Activated CD8-positive, alpha-beta memory T cell treated with anti-CD3 and anti-CD28 coated beads, Interleukin-2, amount 50 U/mL, for 24 hours (primary cell): ENCODE data around the gene JAML.

Experiments used
- DNase-seq: peaks from one replicate; pipeline ENCODE4 v3.0.0-alpha.2; 2020; ENCODE audit errors: extremely low read depth

The JAML gene

DNA sequence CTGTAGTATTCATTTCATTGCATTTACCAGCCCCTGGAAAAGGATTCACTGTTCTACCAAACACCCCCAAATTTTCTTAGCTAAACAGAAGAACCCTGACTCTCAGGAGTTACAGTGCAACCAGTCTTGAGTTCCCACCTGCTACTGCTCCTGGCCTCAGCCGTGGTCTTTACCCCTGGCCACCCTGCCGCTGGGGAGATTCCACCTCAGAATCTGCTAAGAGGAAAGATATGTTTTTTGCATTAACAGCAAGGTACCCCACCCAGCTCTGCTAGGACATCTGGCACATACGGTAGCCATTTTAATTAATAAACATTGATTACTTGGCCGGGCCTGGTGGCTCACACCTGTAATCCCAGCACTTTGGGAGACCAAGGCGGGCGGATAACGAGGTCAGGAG lies 9.0 kb downstream of the JAML start:
- DNase-seq, result no peak

DNA sequence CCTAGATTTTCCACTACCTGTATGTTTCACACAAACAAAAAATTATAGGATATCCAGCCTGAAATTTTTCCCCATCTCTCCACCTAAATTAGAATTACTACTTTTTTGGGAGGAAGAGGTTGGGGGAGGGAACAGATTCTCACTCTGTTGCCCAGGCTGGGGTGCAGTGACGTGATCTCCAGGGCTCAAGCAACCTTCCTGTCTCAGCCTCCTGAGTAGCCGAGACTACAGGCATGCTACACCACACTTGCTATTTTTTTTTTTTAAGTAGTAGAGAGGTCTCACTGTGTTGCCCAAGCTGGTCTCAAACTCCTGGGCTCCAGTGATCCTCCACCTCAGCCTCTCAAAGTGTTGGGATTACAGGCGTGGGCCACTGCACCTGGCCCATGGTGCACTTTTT lies 9.5 kb downstream of the JAML start:
- DNase-seq, result no peak

DNA sequence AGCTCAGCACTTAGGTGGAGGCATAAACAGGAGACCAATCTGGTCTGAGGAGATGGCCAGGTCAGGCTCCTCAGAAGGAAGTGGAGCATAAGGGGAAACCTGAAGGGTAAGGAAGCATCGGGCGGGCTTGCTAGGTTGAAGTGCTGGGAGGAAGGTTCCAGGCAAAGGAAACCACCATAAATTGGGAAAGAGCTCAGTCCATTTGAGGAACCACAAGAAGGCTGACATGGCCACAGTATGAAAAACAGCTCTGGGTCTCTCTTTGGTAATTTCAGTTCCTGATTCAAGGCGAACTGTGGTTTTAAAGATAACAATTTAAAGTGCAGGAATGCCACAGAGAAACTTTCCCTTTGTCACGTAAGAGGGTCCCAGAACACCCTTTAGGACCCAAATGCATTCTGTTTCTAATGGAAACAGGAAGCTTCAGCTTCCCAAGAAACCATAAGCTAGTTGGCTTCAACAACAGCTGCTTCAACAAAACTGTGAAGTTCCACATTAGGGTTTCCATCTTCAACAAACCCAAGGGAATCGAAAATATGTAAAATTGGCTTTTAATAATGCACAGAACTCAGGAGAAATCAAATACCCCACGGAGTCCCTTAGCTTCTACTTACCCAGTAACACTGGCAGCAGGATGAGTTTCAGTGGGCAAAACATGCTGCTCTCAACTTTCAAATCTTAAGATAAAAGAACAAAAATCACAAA lies 10.4 kb downstream of the JAML start:
- no peak for DNase-seq

DNA sequence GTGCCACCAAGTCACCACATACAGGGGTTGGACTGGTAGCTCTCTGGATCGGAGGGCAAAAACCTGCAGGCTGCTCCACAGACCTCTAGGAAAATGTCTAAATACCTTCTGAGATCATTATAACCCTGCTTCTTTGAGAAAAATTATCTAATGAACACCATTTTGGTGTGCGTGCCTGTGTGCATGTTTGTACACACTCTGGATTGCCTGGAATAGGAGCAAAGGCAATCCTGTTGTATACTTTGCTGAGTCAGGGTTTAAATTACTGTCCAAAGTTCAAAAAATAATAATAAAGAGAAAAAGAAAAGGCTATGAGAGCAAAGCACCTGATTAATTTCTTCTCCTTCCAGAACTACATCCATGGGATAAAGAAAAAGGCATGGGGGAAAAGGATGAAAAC lies 11.0 kb downstream of the JAML start:
- no peak for DNase-seq

DNA sequence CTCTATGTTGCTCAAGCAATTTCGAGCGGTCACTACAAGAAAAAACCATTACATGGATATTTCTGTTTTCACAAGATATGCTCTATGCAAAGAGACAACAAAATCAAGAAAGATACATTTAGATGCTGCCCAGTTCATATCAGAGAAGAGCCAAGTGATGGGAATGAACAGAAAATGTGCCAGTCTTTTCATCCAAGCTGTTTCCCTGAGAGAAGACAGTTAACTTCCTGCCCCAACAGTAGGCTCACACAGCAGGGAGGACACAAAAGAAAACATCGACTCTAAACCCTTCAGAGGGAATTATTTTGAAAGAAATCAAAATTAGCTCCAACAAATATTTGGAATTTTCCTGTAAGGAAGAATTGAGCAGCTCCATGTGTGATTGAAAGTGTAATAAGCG lies 11.6 kb downstream of the JAML start:
- no peak for DNase-seq

DNA sequence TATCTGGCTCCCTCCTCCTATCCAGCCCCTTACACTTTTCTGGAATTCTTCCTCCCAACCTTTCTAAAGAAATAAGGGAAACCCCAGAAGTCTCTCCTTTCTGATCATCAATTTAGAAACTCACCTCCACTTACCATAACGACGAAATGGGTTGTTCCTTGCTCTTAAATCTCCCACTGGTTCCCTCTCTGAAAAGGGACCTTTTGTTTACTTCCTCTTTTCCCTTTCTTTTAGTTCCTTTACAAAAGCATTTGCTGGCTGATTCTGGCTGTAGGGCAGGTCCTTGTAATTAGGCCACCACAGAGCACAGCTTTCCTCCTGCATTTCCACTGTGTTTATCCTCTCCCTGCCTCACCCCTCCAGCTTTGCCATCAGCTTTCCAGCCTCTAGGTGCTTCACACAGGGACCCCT lies 12.0 kb downstream of the JAML start:
- DNase-seq, result no peak

DNA sequence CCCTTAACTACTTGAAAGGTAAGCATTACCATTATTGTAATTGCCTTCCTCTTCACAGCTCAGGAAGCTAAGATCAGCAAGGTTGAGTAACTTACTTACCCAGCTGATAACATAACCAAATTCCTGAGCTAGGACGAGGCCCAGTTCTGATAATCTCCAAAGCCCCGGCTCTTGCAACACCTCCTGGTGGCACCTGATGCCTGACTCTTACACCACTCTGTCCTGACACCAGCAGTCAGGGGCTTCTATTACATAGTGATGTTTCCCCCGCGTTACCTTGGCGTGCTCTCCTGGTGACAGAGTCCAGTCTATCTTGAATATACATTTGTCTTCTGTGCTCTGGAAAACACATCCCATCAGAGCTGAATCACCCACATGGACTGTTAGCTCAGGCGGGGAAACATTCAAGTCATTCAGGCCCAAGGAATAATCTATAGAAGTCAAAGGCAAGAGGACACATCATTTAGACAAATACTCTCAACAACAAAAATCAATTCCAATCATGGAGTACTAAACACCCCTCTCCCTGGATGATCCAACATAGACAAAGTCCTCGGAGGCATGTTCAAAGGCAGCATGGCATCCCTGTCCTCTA lies 12.6 kb downstream of the JAML start:
- DNase-seq, result no peak

DNA sequence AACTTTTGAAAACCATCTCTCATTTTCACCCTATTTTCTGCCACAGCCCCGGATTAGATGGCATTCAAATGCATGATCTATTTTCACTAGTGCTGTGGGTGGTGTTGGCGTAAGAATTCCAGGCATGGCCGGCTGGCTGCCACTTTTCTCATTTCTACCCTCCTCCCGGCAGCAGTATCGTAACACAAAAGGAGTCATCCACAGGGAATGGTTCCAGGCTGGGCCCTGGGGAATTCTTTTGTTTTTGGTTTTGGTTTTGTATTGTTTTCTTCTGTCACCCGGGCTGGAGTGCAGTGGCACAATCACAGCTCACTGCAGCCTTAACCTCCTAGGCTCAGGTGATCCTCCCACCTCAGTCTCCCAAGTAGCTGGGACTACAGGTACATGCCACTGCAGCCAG lies 13.8 kb downstream of the JAML start:
- DNase-seq, result no peak

DNA sequence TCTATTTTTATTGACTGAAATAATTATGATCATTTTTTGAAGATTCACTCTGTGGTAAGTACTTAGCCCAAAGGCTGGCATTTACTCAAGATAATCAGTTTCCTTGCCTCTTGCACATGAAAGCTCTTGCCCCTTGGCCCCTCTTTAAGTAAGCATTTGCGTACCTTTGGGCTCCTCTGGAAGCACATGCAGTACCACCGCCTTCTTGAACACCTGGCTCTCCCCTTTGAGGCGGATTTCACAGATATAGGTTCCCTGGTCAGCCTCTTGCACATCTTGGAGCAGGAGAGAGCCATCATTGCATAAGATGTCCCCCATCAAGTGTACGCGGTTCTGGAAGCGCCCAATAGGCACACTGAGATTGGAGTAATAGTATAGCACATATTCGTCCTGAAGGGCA lies 14.5 kb downstream of the JAML start:
- DNase-seq, result no peak

DNA sequence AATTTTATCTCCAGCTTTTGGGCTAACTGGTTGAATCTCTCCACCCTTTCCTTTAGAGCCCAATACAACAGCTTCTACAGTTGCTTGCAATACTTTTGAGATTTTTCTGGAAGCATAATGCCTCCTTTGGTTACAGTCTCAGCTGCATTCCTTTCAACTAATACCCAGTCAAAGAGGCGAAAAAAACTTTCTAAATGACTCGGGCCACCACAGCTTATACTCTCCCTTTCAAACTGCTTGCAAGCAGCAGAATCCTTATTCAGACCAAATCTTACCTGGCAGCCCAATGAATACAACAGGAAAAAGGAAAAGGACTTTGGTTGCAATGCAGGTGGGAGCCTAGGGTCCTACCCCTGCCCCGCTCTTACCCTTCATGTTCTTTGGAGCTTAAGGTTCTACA lies 15.8 kb downstream of the JAML start:
- no peak for DNase-seq

DNA sequence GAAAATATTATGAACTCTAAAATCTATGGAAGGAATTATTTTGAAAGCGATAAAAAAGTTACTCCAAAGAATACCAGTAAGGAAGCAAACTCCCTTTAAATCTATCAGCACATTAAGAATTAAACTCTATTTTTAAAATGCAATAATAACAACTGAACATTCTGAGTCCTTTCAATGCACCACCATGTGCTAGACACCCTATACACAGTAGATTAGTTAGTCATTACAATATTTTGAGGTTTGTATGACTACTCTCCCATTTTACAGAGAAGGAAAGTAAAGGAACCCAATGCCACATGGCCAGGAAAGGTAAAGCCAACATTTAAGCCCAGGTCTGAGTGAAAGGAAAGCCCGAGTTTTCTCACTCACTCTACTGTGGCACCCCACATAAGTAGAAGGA lies 17.7 kb downstream of the JAML start:
- no peak for DNase-seq

DNA sequence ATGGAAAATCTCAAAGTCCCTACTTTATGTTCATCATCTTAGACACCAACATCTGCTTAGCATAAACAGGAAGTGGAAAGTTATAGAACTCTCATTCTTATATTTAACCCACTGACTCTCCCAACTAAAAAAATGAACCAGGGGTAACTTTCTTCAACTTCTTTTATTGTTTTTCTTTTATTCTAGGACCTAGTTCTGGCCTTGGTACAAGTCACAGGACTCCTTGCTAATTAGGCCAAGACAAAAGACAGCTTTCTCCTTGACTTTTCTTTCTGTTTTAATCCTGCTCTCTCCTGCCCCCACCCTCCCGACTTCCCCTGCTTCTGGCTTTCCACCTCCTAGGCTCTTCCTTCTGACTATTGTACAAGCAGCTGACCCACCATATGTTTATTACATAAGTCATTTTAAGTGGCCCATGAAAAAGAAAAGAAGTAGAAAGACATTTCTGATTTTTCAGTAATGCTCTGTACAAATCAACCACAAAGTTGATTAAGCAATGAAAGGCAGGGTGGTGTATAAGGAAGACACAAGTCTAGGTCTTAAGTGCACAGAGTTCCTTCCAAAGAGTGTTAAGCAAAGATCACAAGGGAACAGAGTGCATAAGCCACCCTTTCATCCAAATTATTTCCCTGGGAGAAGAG lies 18.3 kb downstream of the JAML start:
- DNase-seq, result no peak

DNA sequence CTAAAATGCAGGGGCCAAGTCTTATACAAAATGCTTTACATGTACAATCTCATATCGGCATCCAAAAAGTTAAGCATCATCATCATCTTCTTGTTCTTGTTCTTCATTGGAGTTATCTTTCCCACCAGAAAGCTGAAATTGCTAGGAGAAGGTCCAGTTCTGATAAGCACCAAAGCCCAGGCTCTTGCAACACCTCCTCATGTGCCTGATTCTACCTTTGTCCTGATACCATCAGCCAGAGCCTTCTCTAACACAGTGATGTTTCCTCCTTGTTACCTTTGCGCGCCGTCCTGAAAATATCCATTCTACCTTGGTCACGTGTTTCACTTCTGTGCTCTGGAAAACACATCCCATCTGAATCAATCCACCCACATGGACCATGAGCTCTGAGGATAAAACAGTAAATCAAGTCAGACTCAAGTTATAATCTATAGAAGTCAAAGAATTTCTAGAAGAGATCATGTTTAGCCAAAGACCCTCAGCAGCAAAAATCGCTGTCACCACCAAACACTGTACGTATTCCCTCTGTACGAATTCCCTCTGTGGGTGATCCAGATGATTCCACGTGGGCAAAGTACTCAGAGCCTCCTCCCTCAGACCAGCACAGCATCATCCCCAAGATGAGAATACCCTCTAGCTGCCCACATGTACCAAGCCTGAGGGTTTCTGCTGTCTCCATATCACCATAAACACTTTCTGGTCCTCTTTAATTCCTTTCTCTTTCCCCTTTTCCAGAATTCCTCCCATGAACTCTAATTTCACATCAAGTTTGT lies 19.0 kb downstream of the JAML start:
- DNase-seq, result no peak

DNA sequence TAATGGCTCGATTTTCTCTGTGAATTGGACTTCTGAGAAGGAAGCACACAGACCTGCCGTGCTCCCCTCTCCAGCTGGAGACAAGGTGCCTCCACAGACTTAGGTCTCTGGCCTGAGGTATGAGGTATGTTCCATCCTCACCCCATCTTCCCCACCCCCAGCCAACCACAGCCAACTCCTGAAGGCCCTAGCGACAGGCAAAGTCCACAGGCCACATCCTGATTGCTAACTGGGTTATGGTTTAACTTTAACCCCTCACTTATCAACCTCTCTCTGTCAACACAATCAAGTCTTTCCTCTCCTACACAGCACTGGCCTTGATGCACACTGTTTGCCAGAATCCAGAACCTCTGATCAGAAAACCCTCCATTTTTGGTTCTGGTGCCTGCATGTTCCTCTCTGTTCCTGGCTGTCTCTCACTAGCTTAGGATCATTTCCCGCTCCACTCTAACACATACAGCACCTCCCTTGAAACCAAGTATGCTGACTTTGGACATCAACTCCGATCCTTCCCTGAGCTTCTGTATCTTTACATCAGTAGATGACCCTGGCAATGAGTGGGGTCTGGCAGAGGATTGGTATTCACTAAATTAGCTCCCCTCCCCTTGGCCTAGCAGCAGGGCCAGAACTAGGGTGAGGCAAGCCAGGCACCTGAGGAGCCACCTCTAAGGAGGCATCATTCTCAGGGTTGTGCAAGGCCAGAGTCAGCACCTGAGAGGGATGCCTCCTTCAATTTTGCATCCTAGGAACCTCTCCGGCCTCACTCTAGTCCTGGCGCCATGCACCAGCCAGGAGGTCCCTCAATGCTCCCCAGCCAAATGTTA lies 22.0 kb downstream of the JAML start:
- peak; percentile 30 for DNase-seq

DNA sequence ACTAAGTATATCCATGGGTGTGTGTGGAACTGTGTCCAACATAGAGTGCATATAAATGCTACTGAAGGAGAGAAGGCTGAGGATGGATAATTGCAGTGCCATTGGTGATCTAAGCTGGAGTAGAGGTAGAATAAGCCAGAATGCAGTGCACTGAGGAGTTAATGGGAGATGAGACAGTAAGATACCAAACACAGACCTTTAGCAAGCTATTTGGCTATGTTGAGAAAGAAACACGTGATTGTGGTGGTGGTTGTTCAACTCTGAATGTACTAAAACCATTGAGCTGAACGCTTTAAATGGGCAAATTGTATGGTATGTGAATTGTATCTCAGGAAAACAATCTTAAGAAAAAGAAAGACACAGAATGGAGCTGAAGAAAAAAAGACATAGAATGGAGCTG lies 22.8 kb downstream of the JAML start:
- DNase-seq, result no peak

DNA sequence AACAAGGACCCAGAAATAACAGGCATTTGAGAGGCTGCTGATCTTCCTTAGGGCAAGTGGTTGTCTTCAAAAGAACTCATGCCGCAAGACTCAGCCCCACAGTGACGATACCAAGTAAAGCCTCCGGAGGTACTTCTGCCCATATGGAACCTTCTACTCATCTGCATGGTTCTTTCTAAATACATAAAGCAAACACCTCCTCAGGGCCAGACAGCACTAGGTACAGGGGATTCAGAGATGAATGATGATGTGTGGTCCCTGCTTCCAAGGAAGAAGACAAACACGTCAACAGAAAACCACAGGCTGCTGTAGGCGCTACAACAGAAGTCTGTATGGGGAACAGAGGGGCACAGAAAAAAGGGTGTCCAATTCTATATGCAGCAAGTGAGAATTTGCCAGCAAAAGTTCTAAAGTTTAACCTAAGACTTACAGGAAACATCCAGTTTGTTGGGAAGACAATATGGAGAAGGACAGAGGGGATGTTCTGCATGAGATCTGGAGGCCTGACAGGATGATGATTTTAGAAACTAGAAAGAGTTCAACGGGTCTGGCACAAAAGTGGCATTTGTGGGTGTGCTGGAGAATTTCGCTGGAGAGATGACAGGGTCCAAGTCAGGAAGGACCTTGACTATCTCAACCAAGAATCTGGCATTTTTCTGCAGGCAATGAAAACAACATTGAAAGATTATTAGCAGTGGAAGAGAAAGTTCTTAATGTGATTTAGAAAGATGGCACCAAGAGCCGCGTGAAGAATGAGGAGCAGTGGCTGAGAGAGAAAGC lies 23.7 kb downstream of the JAML start:
- peak; percentile 28 for DNase-seq

DNA sequence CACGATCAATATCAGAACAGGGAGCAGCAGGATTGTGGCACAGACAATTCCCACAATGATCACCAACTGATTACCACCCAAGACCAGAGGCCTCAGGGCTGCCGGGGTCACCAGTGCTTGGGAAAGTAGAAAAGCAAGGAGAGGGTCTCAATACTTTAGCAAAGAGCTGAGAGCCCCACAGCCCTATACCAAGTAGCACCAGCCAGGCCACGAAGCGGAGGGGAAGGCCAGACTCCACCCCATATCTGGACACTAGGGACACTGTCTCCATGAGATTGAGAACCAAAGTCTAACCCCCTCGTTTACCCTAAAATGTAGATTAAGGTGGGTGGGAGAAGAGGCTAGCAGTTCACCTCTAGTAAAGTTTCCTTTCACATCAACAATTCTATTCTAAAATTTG lies 24.3 kb downstream of the JAML start:
- no peak for DNase-seq

DNA sequence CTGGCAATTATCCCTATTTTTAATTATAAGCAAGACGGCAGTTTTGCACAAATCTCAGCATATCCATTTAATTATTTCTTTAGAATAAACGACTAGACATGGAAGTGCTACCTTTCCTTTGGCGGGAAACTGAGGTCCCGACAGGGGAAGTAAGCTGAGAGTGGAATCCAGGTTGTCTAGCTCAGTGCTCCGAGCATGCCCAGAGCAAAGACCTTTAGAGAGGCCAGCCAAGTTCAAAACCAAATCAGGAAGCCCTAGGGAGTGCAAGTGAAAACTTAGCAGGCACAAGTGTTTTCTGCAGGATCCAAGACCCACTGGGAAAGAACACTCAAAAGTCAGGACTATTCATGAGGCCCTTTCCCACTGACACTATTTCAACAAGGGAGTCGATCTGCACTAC lies 25.7 kb downstream of the JAML start:
- no peak for DNase-seq

DNA sequence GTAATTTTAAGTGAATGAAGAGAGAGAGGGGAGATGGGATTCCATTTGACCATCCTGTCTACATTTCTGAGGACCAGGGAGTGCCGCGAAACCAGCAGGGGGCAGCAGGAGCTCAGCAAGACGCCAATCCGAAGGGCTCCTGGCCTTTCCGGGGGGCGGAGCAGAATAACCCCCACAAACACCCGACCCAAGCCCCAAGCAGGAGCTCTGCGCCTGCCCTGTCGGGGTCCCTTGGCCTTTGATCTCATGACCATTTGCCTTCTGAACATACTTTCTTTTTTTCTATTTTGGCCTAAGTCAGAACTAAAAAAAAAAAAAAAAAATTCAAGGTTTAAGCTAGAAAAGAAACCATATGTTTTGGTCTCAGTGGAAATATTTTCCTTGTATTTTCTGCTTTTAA lies 26.4 kb downstream of the JAML start:
- DNase-seq, result peak; percentile 72

DNA sequence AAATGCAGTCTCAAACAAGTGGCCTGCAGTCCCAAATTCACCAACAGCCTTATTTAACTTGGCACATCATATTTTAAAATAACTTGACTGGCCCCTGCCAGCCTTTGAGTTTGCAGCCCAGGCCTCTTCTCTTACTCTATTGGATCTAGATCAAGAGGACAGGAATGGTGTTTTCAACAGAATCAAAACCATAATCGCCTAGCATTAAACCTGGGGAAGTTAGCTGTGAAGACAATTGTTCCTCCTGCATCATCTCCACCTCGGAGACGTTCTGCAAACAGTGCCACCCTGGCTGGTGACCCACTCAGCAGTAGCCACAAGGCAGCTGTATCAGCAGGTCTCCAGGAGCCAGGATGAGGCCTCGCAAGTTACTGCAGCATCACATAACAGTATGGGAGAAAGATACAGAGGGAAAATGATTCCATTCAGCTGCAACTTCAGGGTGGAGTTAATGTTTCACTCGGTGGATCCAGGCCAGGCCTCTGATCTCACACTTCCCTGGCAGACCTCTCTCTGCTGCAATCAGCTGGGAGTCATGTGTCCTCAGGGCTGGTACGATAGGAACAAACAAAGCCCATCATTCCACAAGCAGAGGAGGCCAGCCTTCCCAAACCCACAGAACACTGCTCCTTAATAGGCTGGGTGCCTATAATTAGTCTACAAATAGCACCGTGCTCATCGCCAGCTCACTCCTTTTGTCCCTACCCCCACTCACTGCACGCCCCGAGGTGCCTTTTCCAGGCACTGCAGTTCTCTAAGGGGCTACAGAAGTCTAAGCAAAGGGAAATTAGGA lies 29.8 kb downstream of the JAML start:
- DNase-seq, result no peak
